Superior temporal gyrus (tissue), 1 donor: ENCODE data around the gene KCNJ2.

Experiments
- DNase-seq: peaks from one replicate; pipeline ENCODE4 v3.0.0-alpha.2; 2016; ENCODE audit errors: extremely low spot score

KCNJ2 gene

DNA sequence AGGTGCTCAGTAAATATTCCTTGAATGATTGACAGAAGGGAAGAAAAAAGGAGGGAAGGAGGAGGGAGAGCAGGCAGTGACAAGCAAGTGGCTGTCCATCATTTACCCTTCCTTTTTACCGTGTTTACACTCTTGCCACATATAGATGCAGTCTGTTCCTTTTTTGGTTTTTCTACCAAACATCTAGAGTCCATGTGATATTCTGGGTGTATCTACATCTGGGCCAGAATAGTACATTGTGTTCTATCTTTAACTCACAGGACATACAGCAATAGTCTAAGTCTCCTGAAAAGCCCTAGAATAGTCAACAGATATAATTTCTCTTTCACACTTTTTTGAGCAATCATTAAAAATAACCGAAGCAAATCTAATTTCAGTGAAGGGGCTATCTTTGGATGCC lies 33.5 kb downstream of the KCNJ2 start:
- DNase-seq: no peak

DNA sequence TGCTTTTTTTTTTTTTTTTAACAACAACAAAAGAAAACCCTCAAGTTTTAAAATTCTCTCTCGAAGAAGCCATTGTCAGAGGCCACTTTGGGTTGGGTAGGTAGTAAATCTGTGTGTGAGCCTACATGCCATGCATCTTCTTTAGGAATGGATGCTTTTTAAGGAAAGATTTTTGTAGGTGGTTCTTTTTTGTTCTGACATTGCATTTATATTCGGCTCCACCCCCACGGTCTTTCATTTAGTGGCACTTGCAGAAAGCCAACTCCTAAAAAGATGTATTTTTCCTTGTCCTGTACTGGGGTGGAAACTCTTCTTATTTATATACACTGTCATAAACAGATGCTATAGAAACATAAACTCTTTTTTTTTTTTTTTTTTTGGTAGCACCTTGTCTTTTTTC lies 35.1 kb downstream of the KCNJ2 start:
- DNase-seq: no peak

DNA sequence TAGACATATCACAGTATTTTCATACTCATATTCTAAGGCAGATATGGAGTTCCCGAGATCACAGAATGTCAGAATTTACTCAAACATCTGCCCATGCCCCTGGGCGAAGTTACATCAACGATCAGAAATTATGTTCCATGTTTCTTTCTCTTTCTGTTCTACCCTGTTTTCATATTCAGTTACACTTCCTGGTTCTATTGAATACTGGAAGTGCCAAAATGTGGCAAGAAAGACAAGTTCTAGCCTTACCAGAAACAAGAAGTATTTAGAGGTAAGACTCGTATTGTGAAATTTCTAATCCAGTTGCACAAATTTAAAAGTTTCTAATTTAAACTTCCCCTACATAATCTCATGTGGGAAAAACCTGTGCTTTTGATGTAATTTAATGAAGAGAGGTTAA lies 36.1 kb downstream of the KCNJ2 start:
- no peak for DNase-seq

DNA sequence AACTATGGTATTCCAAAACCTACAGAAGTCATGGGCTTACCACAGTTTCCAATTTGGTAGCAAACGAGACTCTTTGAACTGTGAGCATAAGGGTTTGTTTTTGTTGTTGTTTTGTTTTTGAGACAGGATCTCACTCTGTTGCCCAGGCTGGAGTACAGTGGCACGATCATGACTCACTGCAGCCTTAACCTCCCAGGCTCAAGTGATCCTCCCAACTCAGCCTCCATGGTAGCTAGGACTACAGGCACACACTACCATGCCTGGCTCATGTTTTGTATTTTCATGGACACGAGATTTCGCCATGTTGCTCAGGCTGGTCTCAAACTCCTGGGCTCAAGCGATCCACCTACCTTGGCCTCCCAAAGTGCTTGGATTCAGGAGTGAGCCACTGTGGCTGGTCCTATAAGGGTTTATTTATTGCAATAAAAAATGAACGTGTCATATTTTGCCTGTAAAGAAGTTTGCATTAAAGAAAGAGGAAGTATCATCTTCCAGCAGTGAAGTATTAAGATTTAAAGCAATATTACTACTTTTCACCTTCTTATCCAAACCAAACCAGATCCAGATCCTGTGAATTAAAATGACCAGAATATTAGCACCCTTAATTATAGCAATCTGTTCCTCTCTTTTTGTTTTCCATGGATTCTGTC lies 37.2 kb downstream of the KCNJ2 start:
- no peak for DNase-seq

DNA sequence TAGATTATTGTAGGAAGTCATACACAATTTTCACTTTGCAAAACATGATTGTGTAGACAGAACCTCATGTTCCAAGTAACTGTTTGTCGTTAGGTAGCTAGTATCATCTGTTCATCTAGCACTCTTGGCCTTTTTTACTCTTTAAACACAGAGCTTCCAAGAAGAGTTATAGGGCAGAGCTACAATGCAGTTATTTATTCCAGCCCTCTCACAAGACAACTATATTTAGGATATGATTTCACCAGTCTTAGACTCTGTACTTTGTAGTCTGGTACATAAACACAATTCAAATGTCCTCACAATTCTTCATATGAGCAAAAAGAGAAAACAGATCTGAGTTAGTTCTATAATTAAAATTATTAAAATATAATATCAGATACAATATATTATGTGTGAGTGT lies 37.9 kb downstream of the KCNJ2 start:
- no peak for DNase-seq

DNA sequence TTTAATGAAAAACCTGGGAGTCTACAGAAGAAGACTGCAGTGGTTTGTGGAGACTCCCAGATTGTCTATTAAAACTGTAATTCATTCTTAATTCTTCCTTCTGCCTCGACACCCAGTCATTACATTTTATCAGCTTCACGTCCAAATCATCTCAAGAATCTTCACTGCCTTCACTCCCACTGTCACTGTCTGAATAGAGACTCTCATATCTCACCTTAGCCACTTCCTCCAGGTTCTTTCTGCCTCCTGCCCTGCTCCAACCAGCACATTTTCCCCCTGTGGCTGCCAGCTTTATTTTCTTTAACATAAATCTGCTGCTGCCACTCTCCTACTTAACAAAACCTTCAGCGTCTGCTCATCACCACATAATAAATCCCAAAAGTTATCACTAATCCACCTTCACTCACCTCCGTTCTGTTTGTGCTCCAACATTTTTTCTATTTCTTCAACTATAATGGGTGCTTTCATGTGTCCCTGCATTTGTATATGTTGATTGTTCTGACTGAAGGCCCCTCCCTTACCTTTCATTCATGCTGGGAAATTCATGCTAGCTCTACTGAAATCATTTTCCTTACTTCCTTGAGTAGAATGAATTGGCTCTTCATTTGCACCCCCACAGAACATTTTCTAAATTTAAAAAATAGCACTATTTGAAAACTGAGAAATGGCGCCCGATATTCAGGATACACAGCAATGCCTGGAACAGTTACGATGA lies 38.9 kb downstream of the KCNJ2 start:
- no peak for DNase-seq

DNA sequence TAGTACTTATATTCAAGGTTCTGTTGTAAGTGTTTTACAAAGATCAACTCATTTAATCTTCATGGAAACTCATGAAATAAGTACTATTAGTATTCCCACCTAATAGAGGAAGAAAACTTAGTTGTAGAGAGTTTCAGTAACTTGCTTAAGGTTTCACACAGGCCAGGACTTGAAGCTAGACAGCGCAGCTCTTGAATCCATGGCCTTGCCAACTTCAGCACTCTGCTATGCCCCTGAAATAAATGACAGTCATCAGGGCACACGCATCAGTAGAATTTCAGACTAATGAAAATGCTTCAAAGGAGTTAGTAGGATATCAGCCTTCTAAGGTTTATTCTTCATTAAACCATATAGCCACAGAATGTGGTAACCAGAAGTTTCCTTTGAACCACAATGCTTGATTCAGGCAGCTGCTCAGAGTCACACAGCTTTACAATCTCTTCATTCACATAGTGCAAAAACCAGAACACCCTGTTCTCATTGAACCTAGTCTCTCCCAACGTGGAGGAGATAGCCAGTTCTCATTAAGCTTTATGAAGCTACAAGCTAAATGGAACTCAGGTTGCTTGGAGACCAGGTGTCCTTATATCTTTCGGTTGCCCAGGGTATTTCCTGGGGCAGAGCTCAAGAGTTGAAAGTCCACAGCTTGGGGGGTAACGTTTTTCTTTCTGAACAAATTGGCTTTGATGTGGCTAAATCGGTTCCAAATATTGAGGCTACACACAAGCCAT lies 39.7 kb downstream of the KCNJ2 start:
- DNase-seq: peak; percentile 64

DNA sequence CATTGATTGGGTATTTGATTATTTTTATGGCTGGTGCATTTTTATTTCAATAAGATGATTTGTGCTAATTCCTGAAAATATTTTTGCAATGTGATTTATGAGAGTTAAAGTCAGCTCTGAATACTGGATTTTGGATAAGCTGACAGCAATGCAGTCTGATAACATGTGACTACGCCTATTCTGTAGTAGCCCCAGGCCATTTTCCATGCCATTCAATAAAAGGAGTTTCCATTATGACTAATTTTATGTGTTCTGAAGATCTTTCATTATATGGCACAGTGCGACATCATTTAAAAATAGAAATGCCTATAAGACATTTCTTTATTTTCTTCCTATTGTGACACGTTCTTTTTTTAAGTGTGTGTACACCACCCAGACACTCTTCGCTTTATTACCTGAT lies 46.3 kb downstream of the KCNJ2 start:
- DNase-seq: no peak

DNA sequence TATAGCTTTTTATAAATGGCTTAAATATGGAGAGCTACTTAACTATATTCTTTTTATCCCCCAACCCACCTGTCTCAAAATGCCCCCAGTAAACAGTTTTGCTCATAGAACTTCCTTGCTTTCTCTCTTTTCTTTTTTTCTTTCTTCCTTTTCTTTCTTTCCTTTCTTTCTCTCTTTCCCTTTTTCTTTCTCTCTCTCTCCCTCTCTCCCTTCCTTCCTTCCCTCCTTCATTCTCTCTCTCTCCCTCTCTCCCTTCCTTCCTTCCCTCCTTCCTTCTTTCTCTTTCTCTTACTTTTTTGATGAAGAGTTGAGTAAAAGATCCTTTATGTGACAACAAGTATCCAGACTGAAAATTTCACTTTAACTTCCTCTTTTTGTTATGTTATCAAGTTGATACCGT lies 48.2 kb downstream of the KCNJ2 start:
- DNase-seq: no peak

DNA sequence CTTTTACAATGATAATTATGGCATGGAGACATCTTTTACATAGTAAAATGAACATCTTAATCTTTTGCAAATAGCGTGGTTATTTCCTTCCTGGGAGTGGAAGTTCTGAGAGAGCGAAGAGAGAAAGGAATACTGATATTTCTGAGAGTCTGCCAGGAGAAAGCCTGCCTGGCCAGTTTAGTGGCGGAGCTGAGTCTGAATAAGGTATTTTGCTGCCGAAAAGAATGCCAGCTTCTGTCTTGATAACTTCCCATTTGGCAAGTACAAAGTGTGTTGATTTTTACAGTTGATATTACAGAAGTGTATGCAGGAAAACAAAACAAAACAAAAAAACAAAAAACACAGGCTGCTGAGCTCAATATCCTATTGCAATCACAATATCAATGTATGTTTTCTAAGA lies 55.9 kb downstream of the KCNJ2 start:
- no peak for DNase-seq
